HG02970 (cell line): Measurements from ENCODE around the gene SLC5A6.
"Not testable (repeated sequence)": the region's sequence is repeated elsewhere in the genome, so short reads cannot be mapped to it uniquely, and the experiment has no call there.

Experiments used
- ATAC-seq: cut with Tn5 transposase; IDR thresholded peaks from one replicate; pipeline ENCODE4 v1.9.1; 2021; ENCODE audit warnings: mild to moderate bottlenecking, moderate library complexity, moderate number of reproducible peaks; ENCODE audit not compliant: unreplicated experiment, low FRiP score

Gene SLC5A6

GRCh38 chr2:27208486-27209050 is 3.5 kb downstream of the SLC5A6 start:
- no peak for ATAC-seq

- ATAC-seq = no peak
Measured at GRCh38 chr2:27206346-27206745, 5.7 kb downstream of the SLC5A6 start.

- ATAC-seq = no peak
Measured at GRCh38 chr2:27205206-27205605, 6.9 kb downstream of the SLC5A6 start.

- no peak for ATAC-seq
Measured at GRCh38 chr2:27204566-27204965, 7.5 kb downstream of the SLC5A6 start.

GRCh38 chr2:27203741-27204140 is 8.3 kb downstream of the SLC5A6 start:
- no peak for ATAC-seq

GRCh38 chr2:27202854-27203253 is 9.2 kb downstream of the SLC5A6 start:
- ATAC-seq = no peak

GRCh38 chr2:27201675-27202074 is 10.4 kb downstream of the SLC5A6 start:
- no peak for ATAC-seq

GRCh38 chr2:27199241-27199640 is 12.8 kb downstream of the SLC5A6 start:
- no peak for ATAC-seq

GRCh38 chr2:27198627-27199026 is 13.4 kb downstream of the SLC5A6 start:
- no peak for ATAC-seq

GRCh38 chr2:27198068-27198467 is 14.0 kb downstream of the SLC5A6 start:
- ATAC-seq = not testable (repeated sequence)

GRCh38 chr2:27195799-27196198 is 16.3 kb downstream of the SLC5A6 start:
- ATAC-seq = not testable (repeated sequence)

- no peak for ATAC-seq
Measured at GRCh38 chr2:27194538-27195354, 17.3 kb downstream of the SLC5A6 start.

- ATAC-seq = no peak
Measured at GRCh38 chr2:27191070-27191829, 20.8 kb downstream of the SLC5A6 start.

- ATAC-seq = no peak
Measured at GRCh38 chr2:27189989-27190388, 22.1 kb downstream of the SLC5A6 start.

GRCh38 chr2:27186613-27187345 is 25.3 kb downstream of the SLC5A6 start:
- no peak for ATAC-seq

GRCh38 chr2:27185331-27186026 is 26.6 kb downstream of the SLC5A6 start:
- no peak for ATAC-seq

- no peak for ATAC-seq
Measured at GRCh38 chr2:27184115-27184514, 28.0 kb downstream of the SLC5A6 start.

GRCh38 chr2:27182346-27182745 is 29.7 kb downstream of the SLC5A6 start:
- ATAC-seq = no peak

- no peak for ATAC-seq
Measured at GRCh38 chr2:27179344-27180000, 32.6 kb downstream of the SLC5A6 start.

GRCh38 chr2:27178469-27178868 is 33.6 kb downstream of the SLC5A6 start:
- no peak for ATAC-seq
